ENCODE results near the gene CMTM7.

CMTM7 gene

GRCh38 chr3:32423956-32424557, 32.4 kb downstream of the CMTM7 start:
- no peak overlapping the region for H3K4me3 ChIP-seq (ENCODE audit: low read depth, low read length)

GRCh38 chr3:32424581-32425250, 33.1 kb downstream of the CMTM7 start:
- ChIA-PET POLR2A (interaction anchor here (0.6 kb wide), 1 partner anchor 520 kb away, joined by 8 read pairs; no protein-coding TSS in a partner anchor), CTCF (interaction anchor here (1.8 kb wide), 1 partner anchor 43 kb away, joined by 5 read pairs; no protein-coding TSS in a partner anchor)
- no peak overlapping the region for H3K4me3 ChIP-seq (ENCODE audit: low read depth, low read length)
- H3K4me1 ChIP-seq (ENCODE audit: control insufficient read depth, insufficient read depth, low read length): no peaks in the 10 kb centered on the region; the same call in 1 of the 2 replicates
- TF ChIP-seq ZNF2 (tag by site-specific recombination; IDR thresholded peaks at IDR 0.05): no peak
- no peak for TF ChIP-seq ZNF792 (tag by site-specific recombination; IDR thresholded peaks at IDR 0.05)
- no peak for TF ChIP-seq ZNF785 (tag by site-specific recombination; IDR thresholded peaks at IDR 0.05)
- TF ChIP-seq ZNF560 (tag by site-specific recombination; IDR thresholded peaks at IDR 0.05; ENCODE audit: borderline replicate concordance): no peak
- TF ChIP-seq ZNF747 (tag by site-specific recombination; IDR thresholded peaks at IDR 0.05): no peak
- H3K9me3 ChIP-seq (ENCODE audit: control insufficient read depth, insufficient read depth, low read depth, low read length): no peaks in the 10 kb centered on the region
- no peak overlapping the region for H3K27ac ChIP-seq (ENCODE audit: extremely low read depth, low read depth, low read length)
- no peaks in the 10 kb centered on the region for H3K36me3 ChIP-seq (ENCODE audit: control insufficient read depth in 2 of 2, insufficient read depth in 1 of 2, low read length in 2 of 2)

More at GRCh38 chr3:32423956-32424557, 32.4 kb downstream of the CMTM7 start:
- Histone ChIP-seq H3K4me1 (ENCODE audit: control insufficient read depth, insufficient read depth, low read length) (no peaks in the 10 kb centered on the region; the same call in 1 of the 2 replicates), H3K9me3 (ENCODE audit: control insufficient read depth, insufficient read depth, low read depth, low read length) (no peaks in the 10 kb centered on the region), H3K27ac (ENCODE audit: extremely low read depth, low read depth, low read length) (no peak overlapping the region), H3K36me3 (ENCODE audit: control insufficient read depth in 2 of 2, insufficient read depth in 1 of 2, low read length in 2 of 2) (no peaks in the 10 kb centered on the region)
- peak; percentile 45 for TF ChIP-seq ZBTB20 (tag by site-specific recombination; IDR thresholded peaks at IDR 0.05)
- TF ChIP-seq ZNF174 (tag by site-specific recombination; IDR thresholded peaks at IDR 0.05): no peak
- TF ChIP-seq ZNF600 (tag by site-specific recombination; IDR thresholded peaks at IDR 0.05): peak; percentile 48
- ChIA-PET POLR2A (interaction anchor here (0.6 kb wide), 1 partner anchor 519 kb away, joined by 8 read pairs; no protein-coding TSS in a partner anchor), CTCF (interaction anchor here (1.5 kb wide), 1 partner anchor 247 kb away, joined by 3 read pairs; no protein-coding TSS in a partner anchor)

DNA sequence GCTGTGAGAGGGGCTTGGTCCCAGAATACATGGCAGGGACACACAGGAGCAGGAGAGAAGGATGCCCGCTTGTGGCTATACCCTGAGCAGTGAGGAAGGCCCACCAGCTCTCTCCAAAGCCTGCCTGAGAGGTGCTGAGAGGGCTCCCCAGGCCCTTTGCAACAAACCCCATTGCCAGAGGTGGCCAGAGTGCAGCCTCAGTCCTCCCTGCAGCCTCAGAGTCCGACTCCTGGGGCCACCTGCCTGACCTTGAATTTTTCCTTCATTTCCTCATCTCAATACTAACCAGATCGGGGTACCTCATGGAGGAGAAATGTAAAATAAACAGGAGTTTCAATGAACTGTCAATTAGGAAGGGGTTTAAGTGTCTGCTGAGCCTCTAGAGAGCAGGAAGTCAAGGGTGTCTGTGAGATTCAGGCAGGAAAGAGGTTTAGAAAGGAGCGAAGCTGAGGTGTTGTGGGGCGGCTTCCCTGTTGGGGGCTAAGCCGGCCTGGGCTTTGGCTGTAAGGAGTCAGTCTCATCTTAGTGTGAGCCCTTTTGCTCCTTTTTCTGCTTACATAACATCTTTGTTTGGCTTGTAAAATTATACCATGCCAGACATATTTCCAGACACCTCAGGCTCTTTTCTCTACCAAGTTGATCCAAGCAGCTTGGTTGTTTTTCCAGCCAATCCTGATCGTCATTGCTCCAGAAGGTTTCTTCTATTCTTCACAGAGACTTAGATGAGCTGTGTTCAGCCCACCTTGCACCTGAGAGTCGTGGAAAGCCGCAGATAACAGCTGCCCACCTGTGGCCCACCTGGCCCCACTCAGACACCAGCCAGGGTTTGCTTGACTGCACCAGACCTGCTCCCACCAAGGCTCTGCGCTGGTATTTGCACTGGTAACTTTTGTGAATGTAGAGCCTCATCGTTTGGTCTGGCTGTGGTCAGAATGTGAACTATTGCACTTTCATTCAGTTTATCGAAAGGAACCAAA, 36.7 kb downstream of the CMTM7 start:
- TF ChIP-seq ZNF335 (tag by site-specific recombination; conservative IDR thresholded peaks at IDR 0.05): no peak
- no peak for TF ChIP-seq ZNF132 (tag by site-specific recombination; IDR thresholded peaks at IDR 0.05; ENCODE audit: borderline replicate concordance)
- TF ChIP-seq ZNF654 (tag by site-specific recombination; IDR thresholded peaks at IDR 0.05; ENCODE audit: low read depth): no peak
- TF ChIP-seq ZBTB10 (tag by site-specific recombination; IDR thresholded peaks at IDR 0.05): no peak
- TF ChIP-seq SP7 (tag by site-specific recombination; IDR thresholded peaks at IDR 0.05): no peak
- TF ChIP-seq ZNF623 (tag by site-specific recombination; IDR thresholded peaks at IDR 0.05): no peak
- no peak for TF ChIP-seq ZNF274 (IDR thresholded peaks at IDR 0.05; ENCODE audit: low read length)
- no peak for TF ChIP-seq ZNF274 (tag by site-specific recombination; IDR thresholded peaks at IDR 0.05; ENCODE audit: borderline replicate concordance)
- no peak for TF ChIP-seq ZNF426 (tag by site-specific recombination; IDR thresholded peaks at IDR 0.05)
- no peak for TF ChIP-seq BCL11A (tag by site-specific recombination; IDR thresholded peaks at IDR 0.05; ENCODE audit: low read depth)
- TF ChIP-seq ZNF121 (tag by site-specific recombination; IDR thresholded peaks at IDR 0.05): no peak
- TF ChIP-seq KLF1 (tag by site-specific recombination; IDR thresholded peaks at IDR 0.05): no peak
- H3K9me3 ChIP-seq (ENCODE audit: control insufficient read depth, insufficient read depth, low read depth, low read length): no peaks in the 10 kb centered on the region
- ChIA-PET POLR2A (no interaction called here), CTCF (interaction anchor here (0.6 kb wide), 1 partner anchor 27 kb away, joined by 3 read pairs; no protein-coding TSS in a partner anchor)
- no peak overlapping the region for H3K4me3 ChIP-seq (ENCODE audit: low read depth, low read length)
- H3K4me1 ChIP-seq (ENCODE audit: control insufficient read depth, insufficient read depth, low read length): no peaks in the 10 kb centered on the region
- H3K36me3 ChIP-seq (ENCODE audit: control insufficient read depth in 2 of 2, insufficient read depth in 1 of 2, low read length in 2 of 2): no peaks in the 10 kb centered on the region
- H3K27ac ChIP-seq (ENCODE audit: extremely low read depth, low read depth, low read length): no peak overlapping the region

Data from HEK293 (cell line).